ENCODE results near the gene USP24. TPM values are rescaled to one million over a fixed set of nuclear protein-coding genes. Genes with fewer than 3 reads are reported as not detected.
A peak's percentile ranks its signal among the peaks of the same experiment; 100 is the strongest.

USP24 gene
- 38.4 TPM for polyA plus RNA-seq (ENCODE audit: insufficient read length)

GRCh38 chr1:55215194-55216021 lies at the start of gene USP24:
TSS of gene USP24 (minus strand) at chr1:55215364. CDS start at chr1:55215113, 251 bp downstream.
- peak; percentile 34 for DNase-seq (ENCODE audit: low read depth)

- no peak for DNase-seq (ENCODE audit: low read depth)
Measured at GRCh38 chr1:55262822-55263221, 47.7 kb upstream of the USP24 start.

GRCh38 chr1:55259911-55260609 lies 44.9 kb upstream of the USP24 start:
- DNase-seq (ENCODE audit: low read depth), result no peak

GRCh38 chr1:55257958-55258357 lies 42.8 kb upstream of the USP24 start:
- DNase-seq (ENCODE audit: low read depth), result no peak

- no peak for DNase-seq (ENCODE audit: low read depth)
Measured at GRCh38 chr1:55255901-55256300, 40.7 kb upstream of the USP24 start.

- no peak for DNase-seq (ENCODE audit: low read depth)
Measured at GRCh38 chr1:55252942-55253589, 37.9 kb upstream of the USP24 start.

GRCh38 chr1:55250399-55251075 lies 35.4 kb upstream of the USP24 start:
- DNase-seq (ENCODE audit: low read depth), result no peak

GRCh38 chr1:55249646-55250398 lies 34.7 kb upstream of the USP24 start:
- no peak for DNase-seq (ENCODE audit: low read depth)

GRCh38 chr1:55246896-55247295 lies 31.7 kb upstream of the USP24 start:
- no peak for DNase-seq (ENCODE audit: low read depth)

GRCh38 chr1:55246331-55246730 lies 31.2 kb upstream of the USP24 start:
- DNase-seq (ENCODE audit: low read depth), result no peak

GRCh38 chr1:55245781-55246180 lies 30.6 kb upstream of the USP24 start:
- DNase-seq (ENCODE audit: low read depth), result no peak

- DNase-seq (ENCODE audit: low read depth), result no peak
Measured at GRCh38 chr1:55244476-55245099, 29.4 kb upstream of the USP24 start.

GRCh38 chr1:55243655-55244054 lies 28.5 kb upstream of the USP24 start:
- DNase-seq (ENCODE audit: low read depth), result no peak

GRCh38 chr1:55239548-55239947 lies 24.4 kb upstream of the USP24 start:
- DNase-seq (ENCODE audit: low read depth), result no peak

GRCh38 chr1:55235722-55236121 lies 20.6 kb upstream of the USP24 start:
- DNase-seq (ENCODE audit: low read depth), result no peak

GRCh38 chr1:55234016-55234415 lies 18.9 kb upstream of the USP24 start:
- DNase-seq (ENCODE audit: low read depth), result no peak

- DNase-seq (ENCODE audit: low read depth), result no peak
Measured at GRCh38 chr1:55233145-55233777, 18.1 kb upstream of the USP24 start.

- DNase-seq (ENCODE audit: low read depth), result no peak
Measured at GRCh38 chr1:55232448-55233144, 17.4 kb upstream of the USP24 start.

GRCh38 chr1:55231745-55232144 lies 16.6 kb upstream of the USP24 start:
- DNase-seq (ENCODE audit: low read depth), result no peak

- DNase-seq (ENCODE audit: low read depth), result no peak
Measured at GRCh38 chr1:55230659-55231058, 15.5 kb upstream of the USP24 start.

Measured in forelimb muscle (tissue), 1 donor.